T-helper 2 cell treated with Interferon-gamma antibody and Interleukin-4, amounts not matched to agents 100 ng/mL and 5 ng/mL, for 36 hours (primary cell): ENCODE data around the gene CNOT6L. TPM values are rescaled to one million over a fixed set of nuclear protein-coding genes. Genes with fewer than 3 reads are reported as not detected.
"Not testable (repeated sequence)": the region's sequence is repeated elsewhere in the genome, so short reads cannot be mapped to it uniquely, and the experiment has no call there.

ENCODE experiments used
- intact Hi-C: fragments of 100-400 bp; cut with micrococcal nuclease; formaldehyde crosslinking; loops from one replicate; pipeline ENCODE4 v1.15.1; 2023
- total RNA-seq: library from RNA; stranded (reverse); gene quantifications from 2 replicates; pipeline ENCODE4 v1.2.3, GENCODE V29; 2022

CNOT6L gene
- total RNA-seq, 1 donor from 2014 or later, result 73.5 TPM

- intact Hi-C loops, result no loop called here
Measured at GRCh38 chr4:77783895-77784294, 35.3 kb downstream of the CNOT6L start.

- intact Hi-C loops, result no loop called here
Measured at GRCh38 chr4:77782102-77782835, 36.9 kb downstream of the CNOT6L start.

GRCh38 chr4:77780762-77781161, 38.4 kb downstream of the CNOT6L start:
- intact Hi-C loops, result not testable (repeated sequence)

GRCh38 chr4:77777135-77777807, 41.9 kb downstream of the CNOT6L start:
- intact Hi-C loops, result no loop called here

GRCh38 chr4:77776182-77777134, 42.7 kb downstream of the CNOT6L start:
- intact Hi-C loops, result no loop called here

GRCh38 chr4:77773101-77773500, 46.1 kb downstream of the CNOT6L start:
- intact Hi-C loops, result no loop called here

- intact Hi-C loops, result no loop called here
Measured at GRCh38 chr4:77771566-77771965, 47.6 kb downstream of the CNOT6L start.

GRCh38 chr4:77765720-77766119, 53.4 kb downstream of the CNOT6L start:
- intact Hi-C loops, result no loop called here

- intact Hi-C loops, result no loop called here
Measured at GRCh38 chr4:77762531-77762930, 56.6 kb downstream of the CNOT6L start.

- intact Hi-C loops, result no loop called here
Measured at GRCh38 chr4:77761595-77761994, 57.6 kb downstream of the CNOT6L start.

GRCh38 chr4:77758804-77759203, 60.4 kb downstream of the CNOT6L start:
- intact Hi-C loops, result no loop called here

GRCh38 chr4:77751764-77752163, 67.4 kb downstream of the CNOT6L start:
- intact Hi-C loops, result no loop called here

- intact Hi-C loops, result loop anchor here (5.0 kb wide), 1 partner anchor 197 kb away; no protein-coding TSS in a partner anchor
Measured at GRCh38 chr4:77745792-77746191, 73.4 kb downstream of the CNOT6L start.

GRCh38 chr4:77742054-77742453, 77.1 kb downstream of the CNOT6L start:
- intact Hi-C loops, result no loop called here

- intact Hi-C loops, result no loop called here
Measured at GRCh38 chr4:77740480-77740879, 78.7 kb downstream of the CNOT6L start.

GRCh38 chr4:77734928-77735327, 84.2 kb downstream of the CNOT6L start:
- intact Hi-C loops, result loop anchor here (1.0 to 2.0 kb wide), 3 partner anchors 66 to 128 kb away; partner anchors contain the start of gene MRPL1

GRCh38 chr4:77731656-77732055, 87.5 kb downstream of the CNOT6L start:
- intact Hi-C loops, result no loop called here

GRCh38 chr4:77728420-77728819, 90.7 kb downstream of the CNOT6L start:
- intact Hi-C loops, result no loop called here

GRCh38 chr4:77721073-77721472, 98.1 kb downstream of the CNOT6L start:
- intact Hi-C loops, result no loop called here

GRCh38 chr4:77718500-77718899, 100.7 kb downstream of the CNOT6L start:
- intact Hi-C loops, result not testable (repeated sequence)

GRCh38 chr4:77715414-77716290, 103.5 kb downstream of the CNOT6L start:
- intact Hi-C loops, result no loop called here
